Left cardiac atrium (tissue), 4 donors: ENCODE results near the gene LYPLAL1. TPM values are rescaled to one million over a fixed set of nuclear protein-coding genes. Genes with fewer than 3 reads are reported as not detected.

Experiments used
- ATAC-seq, 2 donors: fragments of 200-7000 bp; cut with Tn5 transposase; one replicate each; pipeline ENCODE4 v1.9.1; 2020; ENCODE audit warnings: mild to moderate bottlenecking in 2 of 2, moderate library complexity in 2 of 2
- DNase-seq: peaks from one replicate; pipeline ENCODE4 v3.0.0-alpha.2; 2020
- intact Hi-C, 2 donors: fragments of 100-400 bp; cut with DNase I; formaldehyde crosslinking; loops; one replicate each; pipeline versions ENCODE4 v1.14.1 to v1.15.1; 2022 to 2023
- long read RNA-seq: library from polyadenylated mRNA; unstranded; transcript quantifications from one replicate; pipeline ENCODE4 v2.0.0, GENCODE V29; 2021
- total RNA-seq, 2 donors: library from RNA; stranded (reverse); fragmentation: NEBNext Ultra II Directional; extraction: Animal tissue kit (Norgen Biotek cat#: 25700); gene quantifications; one replicate each; pipeline ENCODE4 v1.2.1, GENCODE V29; 2021
- donor health status: DM: no; HTN: yes; CAD: no.
- donor health status: DM: no; HTN: yes; CAD: no; lungs with severe emphysema.
- donor health status: DM: yes; HTN: yes; CAD: no.
- donor health status: Dilated cardiomyopathy.

Gene LYPLAL1
- 10 to 100 TPM; 53.1 to 57.9 TPM for total RNA-seq
- long read RNA-seq, transcript LYPLAL1-202 (5 exons, 1,898 nt): major isoform, 10 of 19 reads
- long read RNA-seq, partial matches to known transcripts: 0 of 19 reads
- long read RNA-seq, other reads (novel, unspliced or antisense): 2 of 19 reads

DNA sequence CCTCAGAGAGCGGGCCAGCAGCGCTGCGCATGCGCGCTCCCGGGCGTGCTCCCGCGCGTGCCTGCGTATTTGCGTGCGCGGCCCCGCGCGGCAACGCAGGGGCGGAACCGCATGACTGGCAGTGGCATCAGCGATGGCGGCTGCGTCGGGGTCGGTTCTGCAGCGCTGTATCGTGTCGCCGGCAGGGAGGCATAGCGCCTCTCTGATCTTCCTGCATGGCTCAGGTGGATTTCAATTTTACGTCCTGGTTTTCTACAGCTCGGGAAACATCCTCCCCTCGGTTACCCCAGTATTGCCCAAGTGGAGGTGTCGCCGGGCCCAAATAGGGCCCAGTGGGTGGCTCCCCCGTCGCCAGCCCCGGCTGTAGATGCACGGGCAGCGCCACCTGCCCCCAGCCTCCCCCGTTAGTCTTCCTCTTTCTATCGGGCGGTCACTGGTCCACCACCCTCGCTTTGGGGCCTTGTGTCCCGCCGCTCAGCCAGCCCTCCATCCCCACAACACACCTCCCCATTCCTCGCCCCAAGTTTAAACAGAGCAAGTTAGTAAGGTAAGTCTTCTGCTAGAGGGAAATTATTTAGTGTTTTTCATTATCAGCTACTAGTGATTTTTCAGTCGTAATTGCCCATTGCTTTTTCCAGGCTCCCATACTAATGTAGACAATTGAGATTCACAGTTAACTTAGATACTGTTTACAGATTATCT, at the start of gene LYPLAL1:
Gene LYPLAL1, plus strand, starts transcription at position 121 of the 702 bp plus-strand sequence. Its CDS starts 13 bp downstream, at position 134.
- intact Hi-C loops: loop anchor here in 1 of 2 donors (10.0 kb wide), 1 partner anchor 829 kb away; the partner anchor contains the start of gene TGFB2
- DNase-seq (peak; percentile 92), ATAC-seq (peak; percentile 98)

DNA sequence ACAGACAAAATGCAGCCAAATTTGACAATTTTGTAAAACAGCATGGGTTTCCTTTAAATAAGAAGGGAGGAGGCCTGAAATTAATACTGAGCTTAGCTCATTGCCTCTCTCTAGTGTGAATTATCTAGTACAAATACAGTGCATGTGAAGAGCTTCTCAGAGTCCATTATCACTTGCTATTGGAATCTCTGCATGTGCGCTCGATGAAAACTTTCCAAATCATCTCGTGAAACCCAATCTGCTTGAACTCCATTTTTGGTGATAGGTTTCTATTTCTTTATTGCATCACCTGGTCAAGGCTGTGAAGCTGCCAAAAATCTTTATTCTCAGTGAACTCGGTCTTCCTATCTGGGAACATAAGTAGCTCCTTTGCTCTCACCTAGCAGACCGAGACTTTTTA, 49.5 kb upstream of the LYPLAL1 start:
- DNase-seq (no peak), ATAC-seq (no peak)
- intact Hi-C loops: no loop called here

DNA sequence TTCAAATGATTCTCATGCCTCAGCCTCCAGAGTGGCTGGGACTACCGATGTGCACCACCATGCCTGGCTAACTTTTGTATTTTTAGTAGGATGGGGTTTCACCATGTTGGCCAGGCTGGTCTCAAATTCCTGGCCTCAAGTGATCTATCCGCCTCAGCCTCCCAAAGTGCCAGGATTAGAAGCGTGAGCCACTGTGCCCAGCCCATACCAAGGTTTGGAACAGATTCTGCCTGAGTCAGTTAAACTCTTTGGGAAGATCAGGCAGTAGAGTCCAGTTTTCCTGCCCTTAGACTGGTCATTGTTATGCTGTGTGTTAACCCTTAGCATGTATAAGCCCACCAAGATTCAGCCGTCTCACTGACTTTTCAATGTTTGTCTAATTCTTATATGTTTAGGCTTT, 48.3 kb upstream of the LYPLAL1 start:
- ATAC-seq (no peak), DNase-seq (no peak)
- intact Hi-C loops: no loop called here

DNA sequence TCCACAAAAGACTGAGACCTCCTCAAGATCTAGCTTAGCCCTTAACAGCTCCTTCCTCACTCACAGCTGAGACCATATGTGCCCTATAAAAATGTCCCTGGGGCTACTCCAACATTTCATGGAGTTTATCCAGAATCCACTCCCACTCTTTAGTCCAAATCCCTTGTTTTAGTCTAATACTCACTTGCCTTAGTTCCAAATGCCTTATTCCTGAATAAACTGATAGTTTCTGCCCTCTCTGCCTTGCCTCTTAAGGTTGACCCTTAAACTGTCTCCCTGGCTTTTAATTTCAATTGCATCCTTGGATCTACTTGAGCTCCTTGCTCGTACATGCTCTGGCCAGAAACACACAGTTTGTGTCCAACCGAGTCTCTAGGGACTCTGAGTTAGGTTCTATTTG, 47.3 kb upstream of the LYPLAL1 start:
- ATAC-seq (peak; percentile 73 to 76), DNase-seq (no peak)
- intact Hi-C loops: no loop called here

DNA sequence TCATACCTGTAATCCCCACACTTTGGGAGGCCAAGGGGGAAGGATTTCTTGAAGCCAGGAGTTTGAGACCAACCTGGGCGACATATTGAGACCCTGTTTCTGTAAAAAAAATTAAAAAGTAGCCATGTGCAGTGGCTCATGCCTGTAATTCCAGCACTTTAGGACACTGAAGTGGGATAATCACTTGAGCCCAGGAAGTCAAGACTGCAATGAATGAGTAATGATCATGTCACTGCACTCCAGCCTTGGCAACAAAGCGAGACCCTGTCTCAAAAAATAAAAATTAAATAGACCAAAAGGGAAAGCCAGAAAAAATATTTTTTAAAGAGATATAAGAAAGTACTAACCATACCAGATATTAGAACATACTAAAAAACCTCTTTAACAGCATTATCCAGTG, 44.7 kb upstream of the LYPLAL1 start:
- peak in 1 of 2 donors; percentile 49 for ATAC-seq
- DNase-seq: no peak
- intact Hi-C loops: no loop called here

DNA sequence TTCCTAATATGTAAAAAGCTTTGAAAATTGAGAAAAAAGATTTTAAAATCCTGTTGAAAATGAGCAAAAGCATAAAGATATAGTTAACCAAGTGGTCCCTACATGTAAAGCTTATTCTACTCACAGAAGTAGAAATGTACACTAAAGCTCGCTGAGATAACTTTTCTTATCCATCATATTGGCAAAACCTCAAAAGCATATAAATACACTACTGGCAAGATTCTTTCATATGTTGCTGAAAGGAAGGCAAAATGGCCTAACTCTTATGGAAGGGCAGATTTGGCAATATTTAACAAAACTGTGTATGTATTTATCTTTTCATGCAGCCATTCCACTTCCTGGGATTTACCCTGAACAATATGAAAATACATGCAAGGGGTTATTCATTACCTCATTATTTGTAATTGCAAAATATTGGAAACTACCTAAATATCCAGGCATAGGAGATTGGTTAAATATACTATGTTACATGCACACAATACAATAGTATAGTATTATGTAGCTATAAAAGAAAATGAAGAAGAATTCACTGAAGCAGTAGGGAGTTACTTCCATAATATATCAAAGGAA, 43.2 kb upstream of the LYPLAL1 start:
- DNase-seq (no peak), ATAC-seq (no peak)
- intact Hi-C loops: no loop called here

DNA sequence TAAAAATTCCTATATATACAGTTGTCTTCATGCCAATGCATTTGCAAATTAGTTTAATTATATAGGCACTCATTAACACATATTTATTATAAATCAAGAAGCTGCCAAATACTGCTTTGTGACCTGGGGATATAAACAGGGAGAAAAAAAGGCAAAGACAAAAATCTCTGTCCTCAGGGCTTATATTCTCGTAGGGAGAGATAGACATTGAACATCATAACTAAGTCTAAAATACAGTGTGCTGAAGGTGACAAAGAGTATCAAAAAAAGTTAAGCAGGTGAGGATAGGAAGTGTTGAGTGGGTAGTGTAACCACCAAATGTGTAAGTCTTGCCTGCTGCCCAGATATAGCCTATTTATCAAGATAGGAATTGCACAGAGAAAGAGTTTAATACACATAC, 40.7 kb upstream of the LYPLAL1 start:
- DNase-seq (no peak), ATAC-seq (no peak)
- intact Hi-C loops: no loop called here

DNA sequence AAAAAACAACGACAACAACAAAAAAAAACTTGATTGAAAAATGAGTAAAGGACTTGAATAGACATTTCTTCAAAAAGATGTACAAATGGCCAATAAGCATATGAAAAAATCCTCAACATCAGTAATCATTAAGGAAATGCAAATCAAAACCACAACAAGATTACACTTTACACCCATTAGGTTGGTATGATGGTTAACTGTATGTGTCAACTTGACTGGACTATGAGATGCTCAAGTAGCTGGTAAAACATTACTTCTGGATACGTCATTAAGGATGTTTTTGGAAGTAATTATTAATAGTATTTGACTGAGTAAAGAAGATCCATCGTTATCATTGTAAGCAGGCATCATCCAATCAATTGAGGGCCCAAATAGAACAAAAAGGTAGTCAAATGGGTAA, 34.9 kb upstream of the LYPLAL1 start:
- intact Hi-C loops: no loop called here
- DNase-seq (no peak), ATAC-seq (no peak)

DNA sequence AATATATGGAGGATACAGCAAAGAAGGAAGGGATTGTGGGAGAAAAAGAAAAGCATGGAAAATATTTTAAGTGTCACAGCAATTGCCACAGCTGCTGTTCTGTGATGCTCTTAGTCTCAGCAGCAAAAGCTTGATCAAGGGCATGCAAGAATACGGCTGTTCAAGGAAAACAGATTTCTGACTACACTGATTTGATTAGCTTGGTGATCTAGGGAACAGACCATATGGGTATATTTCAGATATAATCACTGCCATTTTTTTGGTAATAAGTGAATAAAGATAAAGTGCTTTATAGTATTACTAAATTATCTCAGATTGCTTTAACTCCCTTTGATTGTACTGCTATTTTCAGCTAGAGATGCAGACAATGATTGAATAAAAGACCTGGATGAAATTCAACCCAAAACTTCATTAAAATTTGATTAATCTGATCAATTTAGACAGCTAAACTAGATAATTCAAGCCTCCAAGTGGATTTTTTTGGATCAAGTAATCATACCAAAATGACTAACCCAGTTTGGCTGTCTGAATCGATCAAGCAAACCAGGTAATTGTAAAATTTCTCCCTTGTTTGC, 33.3 kb upstream of the LYPLAL1 start:
- intact Hi-C loops: no loop called here
- no peak for ATAC-seq

DNA sequence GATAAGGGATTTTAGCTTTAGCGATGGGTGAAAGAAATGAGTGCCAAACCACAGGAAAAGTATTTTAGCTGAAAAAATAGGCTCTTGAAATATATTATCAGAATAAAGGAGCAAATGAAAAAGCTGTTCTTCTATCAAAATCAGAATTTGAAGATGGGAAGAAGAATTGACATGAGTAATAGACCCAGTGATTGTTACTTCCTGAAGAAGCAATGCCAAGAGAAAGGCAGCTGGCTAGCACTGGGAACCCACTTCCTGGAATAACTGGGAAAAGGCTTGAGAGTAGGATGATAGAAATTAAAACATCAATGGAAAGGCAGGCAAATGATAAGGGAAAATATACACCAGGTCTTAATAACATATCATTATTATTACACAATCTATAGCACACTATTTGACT, 29.9 kb upstream of the LYPLAL1 start:
- no peak for ATAC-seq
- no peak for DNase-seq
- intact Hi-C loops: no loop called here

More for the DNA sequence above, 33.3 kb upstream of the LYPLAL1 start:
- DNase-seq: no peak

DNA sequence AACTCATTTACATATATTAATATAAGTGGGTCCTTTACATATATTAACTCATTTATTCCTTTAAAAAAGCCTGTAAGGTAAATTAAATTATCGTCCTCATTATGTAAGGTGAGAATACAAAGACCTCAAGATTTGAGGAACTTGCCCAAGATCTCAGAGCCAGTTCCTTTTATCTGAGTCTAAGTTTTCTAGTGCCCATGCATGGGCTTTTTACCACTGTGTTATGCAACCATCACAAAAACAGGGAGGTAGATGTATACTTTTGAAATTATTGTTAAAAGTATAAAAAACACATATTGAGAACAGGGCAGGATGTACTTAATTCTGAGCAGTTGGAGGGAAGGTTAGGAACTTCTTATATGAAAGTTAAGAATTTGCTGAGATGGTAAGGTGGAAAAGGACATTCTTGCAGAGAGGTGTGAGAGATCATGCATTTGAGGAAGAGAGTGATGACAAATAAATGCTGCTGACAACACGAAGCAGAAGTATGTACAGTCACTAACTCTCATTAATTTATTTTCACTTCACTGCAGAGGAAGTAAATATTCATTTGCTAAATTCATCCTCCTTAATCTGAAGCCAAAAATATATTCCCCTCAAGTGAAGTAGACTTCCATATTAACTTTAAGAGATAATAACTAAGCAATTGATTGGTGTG, 28.9 kb upstream of the LYPLAL1 start:
- ATAC-seq (no peak), DNase-seq (no peak)
- intact Hi-C loops: no loop called here

DNA sequence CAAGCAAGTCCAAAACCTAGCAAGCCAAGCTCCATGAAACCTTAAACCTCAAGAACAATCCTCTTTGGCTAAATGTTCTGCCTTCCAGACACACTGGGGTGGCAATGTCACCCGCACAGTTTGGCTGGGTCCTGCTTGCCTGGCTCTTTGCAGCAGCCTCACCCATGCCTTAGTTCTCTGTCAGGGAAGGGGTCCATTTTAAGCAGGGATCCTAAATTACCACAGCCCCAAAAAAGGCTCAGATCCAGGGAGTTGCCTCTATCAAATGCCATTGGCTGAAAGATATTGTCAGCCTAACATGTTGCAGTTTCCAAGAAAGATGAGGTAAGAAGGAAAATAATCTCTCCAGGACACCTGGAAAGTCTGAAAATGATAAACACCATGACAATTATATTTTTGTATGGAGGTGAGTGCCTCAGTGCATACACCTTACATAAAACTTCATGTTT, 26.1 kb upstream of the LYPLAL1 start:
- DNase-seq: no peak
- no peak for ATAC-seq

DNA sequence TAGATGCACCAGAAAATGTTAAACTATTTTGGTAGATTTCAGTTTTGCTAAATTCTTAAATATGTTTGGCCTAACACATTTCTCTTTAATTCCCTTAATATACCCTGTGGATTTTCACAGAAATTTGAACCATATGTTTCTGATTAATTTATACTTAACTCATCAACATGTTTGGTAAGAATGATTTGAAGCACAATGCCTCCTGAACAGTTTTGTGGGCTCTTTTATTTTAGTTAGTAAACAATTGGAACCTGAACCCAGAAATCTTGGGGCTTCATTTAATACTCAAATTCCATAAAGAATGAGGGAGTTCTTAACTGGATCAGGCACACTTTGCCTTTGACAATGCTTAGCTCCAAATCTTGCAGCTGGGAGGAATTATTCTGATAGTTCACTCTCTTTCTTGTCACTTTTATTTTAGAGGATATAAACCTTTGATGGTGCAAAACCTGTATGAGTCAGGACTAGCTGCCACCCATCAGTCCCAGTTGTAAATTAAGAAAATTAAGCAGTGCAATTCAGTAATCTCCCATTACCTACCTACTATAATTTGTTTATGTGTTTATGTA, 24.6 kb upstream of the LYPLAL1 start:
- no peak for ATAC-seq
- DNase-seq: no peak
- intact Hi-C loops: no loop called here

More for the DNA sequence above, 26.1 kb upstream of the LYPLAL1 start:
- intact Hi-C loops: no loop called here

DNA sequence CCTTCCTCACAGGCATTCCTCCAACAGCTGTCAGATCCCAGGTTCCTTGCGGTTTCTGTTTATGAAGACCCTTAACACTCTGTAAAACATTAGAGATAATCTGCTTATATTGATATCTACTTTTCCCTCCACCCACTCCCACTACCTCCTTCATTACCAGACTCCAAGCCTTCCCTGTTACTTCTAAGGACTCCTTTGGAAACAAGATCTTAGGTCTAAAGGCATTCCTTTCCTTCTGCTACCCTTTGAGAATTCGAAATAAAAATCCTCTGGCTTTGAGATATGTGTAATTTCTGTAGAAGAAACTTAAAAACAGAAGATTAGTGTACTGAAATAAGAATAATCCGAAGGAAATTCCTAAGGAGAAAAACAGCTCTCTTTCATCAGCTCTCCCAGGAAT, 23.7 kb upstream of the LYPLAL1 start:
- DNase-seq (no peak), ATAC-seq (no peak)
- intact Hi-C loops: no loop called here

DNA sequence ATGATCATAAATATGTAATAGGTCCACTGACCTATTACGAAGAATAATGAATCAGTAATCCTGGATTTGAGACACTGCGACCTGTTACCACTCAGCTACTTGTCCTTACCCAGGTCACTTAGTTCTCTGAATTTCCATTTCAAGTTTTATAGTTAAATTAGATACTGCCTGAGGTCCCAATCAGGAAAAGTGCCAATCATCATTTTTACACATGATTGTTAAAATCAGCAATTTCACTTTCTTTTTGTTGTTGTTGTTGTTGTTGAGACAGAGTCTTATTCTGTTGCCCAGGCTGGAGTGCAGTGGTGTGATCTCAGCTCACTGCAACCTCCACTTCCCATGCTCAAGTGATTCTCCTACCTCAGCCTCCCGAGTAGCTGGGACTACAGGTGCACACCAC, 22.8 kb upstream of the LYPLAL1 start:
- DNase-seq (no peak), ATAC-seq (no peak)
- intact Hi-C loops: no loop called here

DNA sequence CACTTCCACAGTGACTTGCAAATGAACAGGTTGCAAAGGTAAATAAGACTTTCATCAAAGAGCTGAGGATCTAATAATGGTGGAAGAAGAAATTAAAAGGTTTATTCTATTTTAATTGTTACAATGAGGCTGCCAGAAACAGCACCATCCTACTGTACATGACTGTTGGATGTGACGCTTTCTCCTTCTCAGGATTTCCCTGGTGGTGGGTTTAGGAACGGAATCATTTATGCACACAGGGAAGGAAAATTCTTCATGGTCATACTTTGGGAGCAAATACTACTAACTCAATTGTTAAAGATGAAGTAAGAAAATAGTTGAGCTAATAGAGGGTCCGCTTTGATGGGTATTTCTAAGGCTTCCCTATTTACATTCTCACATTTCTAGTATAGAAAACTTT, 22.2 kb upstream of the LYPLAL1 start:
- no peak for ATAC-seq
- intact Hi-C loops: no loop called here
- DNase-seq: no peak

DNA sequence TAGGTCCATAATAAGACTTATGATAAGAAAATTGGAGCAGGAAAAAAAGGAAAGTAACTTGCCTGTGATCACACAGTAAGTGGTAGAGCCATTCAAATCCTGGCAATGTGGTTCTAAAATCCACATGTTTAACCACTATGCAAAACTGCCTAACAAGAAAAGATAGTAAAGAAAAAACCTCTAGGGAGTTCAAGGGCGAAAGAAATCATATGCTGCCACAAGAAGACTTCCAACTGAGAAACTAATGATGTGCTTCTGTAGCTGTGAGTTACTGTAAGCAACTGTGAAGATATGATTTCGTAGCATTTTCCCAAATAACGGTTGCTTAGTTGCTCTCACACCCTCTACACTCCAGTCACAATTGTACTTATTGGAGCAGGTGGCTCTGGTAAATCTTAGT, 20.9 kb upstream of the LYPLAL1 start:
- DNase-seq (no peak), ATAC-seq (no peak)
- intact Hi-C loops: no loop called here

DNA sequence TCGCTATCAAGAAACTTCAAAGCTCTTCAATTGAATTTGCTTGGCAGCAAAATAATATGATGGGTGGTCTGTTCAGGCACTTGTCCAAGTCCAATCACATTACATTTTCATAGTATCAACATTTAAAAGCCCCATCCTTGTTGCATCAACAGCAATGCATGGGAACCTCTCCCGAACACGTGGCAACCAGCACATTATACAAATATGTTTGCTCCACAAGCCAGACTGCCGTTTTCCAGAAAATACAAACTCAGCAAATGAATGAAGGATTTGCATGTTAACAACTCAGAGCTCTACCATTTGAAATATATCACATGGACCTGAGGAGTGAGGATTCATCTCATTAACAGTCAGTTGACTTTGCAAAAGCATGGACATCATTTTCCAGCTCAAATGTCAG, 20.0 kb upstream of the LYPLAL1 start:
- intact Hi-C loops: no loop called here
- ATAC-seq: no peak
- no peak for DNase-seq

DNA sequence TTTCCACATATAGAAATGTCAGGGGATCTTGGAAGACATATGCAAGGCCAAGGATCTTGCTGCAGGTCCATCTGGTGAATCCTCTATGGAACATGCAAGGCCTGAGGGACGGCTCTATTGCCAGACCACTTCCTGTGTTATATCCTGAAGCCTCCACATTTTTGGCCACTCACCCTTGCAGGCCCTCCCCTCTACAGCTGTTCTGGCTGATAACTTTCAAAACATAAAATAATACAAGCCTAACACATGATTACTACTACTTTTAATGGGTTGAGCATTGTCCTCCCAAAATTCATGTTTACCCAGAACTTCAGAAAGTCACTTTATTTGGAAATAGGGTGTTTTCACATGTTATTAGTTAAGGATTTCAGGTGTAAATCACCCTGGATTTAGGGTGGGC, 18.5 kb upstream of the LYPLAL1 start:
- no peak for DNase-seq
- peak in 1 of 2 donors; percentile 60 for ATAC-seq
- intact Hi-C loops: no loop called here
